Right ventricle myocardium superior (tissue), 1 donor: ENCODE measurements around the gene HOXB6. TPM values are rescaled to one million over a fixed set of nuclear protein-coding genes. Genes with fewer than 3 reads are reported as not detected.

Source experiments
- ATAC-seq: fragments of 200-7000 bp; cut with Tn5 transposase; one replicate; pipeline ENCODE4 v1.9.1; 2020; ENCODE audit warnings: mild to moderate bottlenecking; ENCODE audit not compliant: poor library complexity
- DNase-seq: peaks from one replicate; pipeline ENCODE4 v3.0.0-alpha.2; 2020
- intact Hi-C: fragments of 100-400 bp; cut with DNase I; formaldehyde crosslinking; loops from one replicate; pipeline ENCODE4 v1.11.2; 2022
- total RNA-seq: library from RNA; stranded (reverse); fragmentation: NEBNext Ultra II Directional; extraction: Animal tissue kit (Norgen Biotek cat#: 25700); gene quantifications from one replicate; pipeline ENCODE4 v1.2.1, GENCODE V29; 2021
- donor health status: DM: no; HTN: yes; CAD: no; lungs with severe emphysema.

Gene HOXB6
- total RNA-seq, 1 donor from 2014 or later, result 0.78 TPM

DNA sequence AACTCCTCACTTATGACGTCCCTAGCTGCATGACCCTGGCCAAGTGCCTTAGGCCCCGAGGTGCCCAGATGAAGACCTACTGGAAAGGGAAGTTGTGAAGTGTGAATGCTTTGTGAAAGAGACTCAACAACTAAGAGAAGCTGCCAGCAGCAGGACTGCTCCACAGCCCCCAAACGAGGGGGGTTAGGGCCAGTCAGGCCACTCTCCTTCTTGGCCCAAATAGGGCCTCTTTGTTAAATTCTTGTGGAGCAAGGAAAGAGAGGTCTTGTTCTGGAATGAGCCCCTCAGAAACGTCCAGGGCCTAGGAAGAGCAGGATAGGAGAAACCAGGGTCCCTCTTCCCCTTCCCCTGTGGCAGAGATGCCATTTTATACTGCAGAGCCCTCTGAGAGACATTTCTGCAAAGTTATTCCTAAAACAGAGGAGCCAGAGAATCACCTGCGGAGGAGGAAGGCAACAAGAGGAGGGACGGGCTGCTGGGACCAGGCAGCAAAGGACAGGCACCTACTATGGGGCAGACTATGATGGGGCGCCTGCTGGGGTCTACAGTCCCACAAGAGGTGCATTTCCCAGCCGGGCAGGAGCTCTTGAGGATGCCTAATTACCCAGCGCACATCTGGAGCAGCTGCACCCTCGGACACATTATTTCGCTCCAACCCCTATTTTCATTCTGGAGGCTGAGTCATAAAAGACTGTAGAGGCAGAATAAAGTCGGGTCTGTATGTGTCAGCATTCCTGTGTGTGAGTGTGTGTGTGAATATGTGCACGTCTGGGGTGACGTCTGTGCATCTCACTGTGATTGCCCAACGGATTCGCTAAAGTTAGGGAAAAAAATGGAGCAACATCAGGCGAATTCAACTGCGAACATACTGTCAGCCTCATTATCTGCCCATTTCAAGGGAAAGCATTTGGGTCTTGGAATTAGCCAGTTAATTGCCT lies 32.8 kb upstream of the HOXB6 start:
- intact Hi-C loops, result no loop called here
- DNase-seq (no peak), ATAC-seq (no peak)

DNA sequence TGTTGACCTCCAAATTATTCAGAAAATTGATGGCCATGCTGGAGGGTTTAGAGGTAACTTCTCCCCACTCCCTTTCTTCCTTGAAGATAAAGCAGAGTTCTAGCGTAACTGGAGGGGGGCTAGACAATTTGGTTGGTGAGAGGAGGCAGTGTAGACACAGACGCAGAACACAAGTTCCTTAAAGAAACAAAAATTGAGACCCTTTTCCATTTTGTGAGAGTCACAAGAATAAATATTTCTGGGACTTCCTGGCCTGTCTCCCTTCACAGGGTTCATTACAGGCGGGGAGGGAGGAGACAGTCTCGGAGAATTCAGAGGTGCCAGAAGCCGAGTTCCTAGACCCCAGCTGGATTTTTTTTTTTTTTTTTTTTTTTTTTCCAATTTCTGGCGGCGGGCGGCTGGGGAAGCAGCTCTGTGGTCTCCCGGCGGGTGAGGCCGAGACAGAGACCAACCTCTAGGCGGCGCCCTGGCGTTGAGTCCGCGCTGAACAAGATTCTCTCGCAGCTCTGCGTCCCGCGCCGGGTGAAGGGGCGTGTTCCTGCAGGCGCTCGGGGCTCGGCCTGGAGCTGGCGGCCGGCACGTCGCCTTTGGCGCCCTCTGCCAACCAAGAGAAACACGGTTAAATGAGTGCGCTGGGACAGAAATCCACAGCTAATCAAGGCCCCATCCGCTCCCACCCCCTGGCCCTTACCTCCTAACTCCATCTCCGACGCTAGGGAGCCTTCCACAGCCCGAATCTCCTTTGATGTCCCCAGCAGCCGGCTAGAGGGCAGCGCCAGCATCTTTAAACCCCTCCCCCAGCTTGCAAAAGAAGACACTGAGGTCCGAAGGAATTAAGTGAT lies 31.6 kb upstream of the HOXB6 start:
- DNase-seq (peak; percentile 76), ATAC-seq (peak; percentile 65)
- intact Hi-C loops, result no loop called here

DNA sequence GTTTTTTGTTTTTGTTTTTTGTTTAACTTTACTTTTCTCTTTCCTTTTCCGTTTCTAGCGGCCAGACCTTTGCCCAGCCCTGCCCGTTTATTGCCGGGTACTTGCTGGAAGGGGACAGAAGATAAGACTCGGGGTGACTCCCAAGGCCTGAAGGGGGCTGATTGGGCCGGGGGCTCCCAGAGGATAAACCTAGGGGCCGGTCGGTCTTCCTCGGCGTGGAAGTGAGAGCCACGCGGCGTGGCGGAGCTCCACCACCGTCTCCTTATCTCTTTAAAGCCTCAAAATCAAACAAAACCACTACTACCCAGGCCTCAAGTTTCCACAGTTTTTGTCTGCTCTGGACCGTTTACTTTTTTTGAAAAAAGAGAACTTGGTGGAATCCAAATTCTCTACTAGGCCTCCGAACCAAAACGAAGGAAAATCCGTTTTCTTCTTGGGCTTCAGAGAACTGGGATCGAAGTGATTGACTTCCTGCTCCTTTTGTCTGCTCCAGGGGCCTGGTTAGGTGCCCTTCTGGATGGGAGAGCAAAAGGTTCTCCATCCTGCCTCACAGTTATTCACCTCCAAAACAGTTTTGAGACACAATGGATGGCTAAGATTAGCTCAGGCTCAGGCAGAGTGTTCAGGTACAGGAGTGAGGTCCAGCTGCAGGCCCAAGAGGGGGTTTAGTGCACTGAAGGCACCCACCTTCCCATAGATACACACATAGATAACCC lies 29.9 kb upstream of the HOXB6 start:
- ATAC-seq (no peak), DNase-seq (no peak)
- intact Hi-C loops, result no loop called here

DNA sequence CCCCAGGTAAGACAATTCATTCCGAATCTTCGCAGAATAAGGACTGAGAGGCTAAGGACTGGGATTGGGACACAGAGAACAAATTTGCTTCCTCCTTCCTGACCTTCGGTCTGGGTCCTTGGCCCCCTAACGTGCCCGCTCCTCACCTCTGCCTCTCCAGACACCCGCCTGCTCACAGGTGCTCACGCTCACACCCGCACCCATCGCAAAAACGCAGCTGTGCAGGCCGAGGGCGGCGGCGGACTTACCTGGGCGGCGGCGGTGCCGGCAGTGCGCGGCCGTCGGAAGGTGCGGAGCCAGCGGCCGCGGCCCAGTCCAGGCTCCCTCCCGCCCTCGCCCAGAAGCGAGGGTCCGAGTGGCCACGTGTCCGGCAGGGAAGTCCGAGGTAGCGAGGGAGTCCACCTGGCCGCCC lies 28.5 kb upstream of the HOXB6 start:
- DNase-seq (no peak), ATAC-seq (no peak)
- intact Hi-C loops, result no loop called here

DNA sequence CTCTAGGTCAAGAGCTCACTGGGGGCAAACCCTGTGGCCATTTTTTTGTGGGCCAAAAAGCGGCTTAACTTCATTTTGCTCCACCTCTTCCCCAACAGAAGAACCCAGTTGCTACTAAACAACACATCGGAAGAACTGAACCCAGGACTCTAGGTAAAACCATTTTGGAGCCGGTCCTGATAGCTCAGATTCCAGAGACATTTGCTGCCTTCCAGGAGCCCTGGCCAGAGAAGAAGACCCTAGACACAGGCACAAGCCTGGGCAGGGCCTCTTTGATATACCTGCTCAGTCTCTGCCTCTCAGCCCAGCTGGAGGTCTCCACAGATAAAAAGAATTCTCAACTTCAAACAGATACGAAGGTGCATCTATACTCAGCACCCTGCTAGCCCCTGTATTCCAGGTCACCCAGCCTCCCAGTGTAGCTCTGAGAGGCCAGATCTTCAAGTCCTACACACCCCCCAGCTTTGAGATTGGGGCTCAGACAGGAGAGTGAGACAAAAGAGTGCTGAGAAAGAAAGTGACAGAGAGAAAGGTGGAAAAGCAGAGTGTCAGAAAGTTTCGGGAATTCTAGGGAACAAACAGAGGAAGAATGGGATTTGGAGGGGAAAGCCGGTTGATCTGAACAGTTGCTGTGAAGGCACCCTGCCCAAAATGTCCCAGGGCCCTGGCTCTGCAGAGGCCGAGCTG lies 27.9 kb upstream of the HOXB6 start:
- intact Hi-C loops, result no loop called here
- DNase-seq, result no peak
- no peak for ATAC-seq

DNA sequence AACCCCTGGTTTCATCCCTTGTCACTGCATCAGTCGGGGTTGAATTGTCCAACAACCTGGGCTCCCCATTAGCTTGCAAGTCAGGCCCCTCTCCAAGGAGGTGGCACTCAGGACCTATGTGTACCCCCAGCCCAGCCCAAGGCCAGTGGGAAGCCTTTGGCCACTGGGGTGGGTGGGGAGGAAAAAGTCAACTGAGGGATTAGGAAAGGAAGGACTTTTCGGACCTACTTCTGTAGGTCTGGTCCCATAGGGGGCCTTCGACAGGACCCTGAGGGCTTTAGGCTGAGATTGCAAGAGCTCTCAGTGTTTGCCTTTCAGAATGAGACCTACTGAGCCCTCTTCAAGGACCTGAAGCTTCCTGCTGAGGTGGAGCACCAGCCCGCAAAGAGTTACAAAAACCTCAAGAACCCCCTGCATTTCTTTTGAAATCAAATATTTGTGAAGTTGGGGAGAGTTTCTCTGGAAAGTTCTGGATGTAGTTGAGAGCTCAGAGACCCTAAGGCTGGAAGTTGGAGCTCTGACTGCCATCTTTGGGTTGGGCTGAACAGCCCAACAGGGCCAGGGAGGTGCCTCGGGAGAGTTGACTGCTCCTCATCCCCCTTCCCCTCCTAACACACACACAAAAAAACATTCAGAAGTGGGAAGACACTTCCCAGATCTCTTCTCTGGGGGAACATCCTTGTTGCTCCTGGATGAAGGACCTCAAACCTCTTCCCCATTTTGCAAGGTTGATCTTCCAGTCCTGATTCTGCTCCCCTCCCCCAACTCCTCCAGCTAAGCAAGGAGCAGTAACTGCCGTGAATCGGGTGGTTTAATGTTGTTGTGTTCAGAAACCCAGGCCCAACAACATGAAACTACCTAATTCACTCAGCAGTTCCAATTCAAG lies 27.1 kb upstream of the HOXB6 start:
- intact Hi-C loops, result no loop called here
- DNase-seq (no peak), ATAC-seq (no peak)

DNA sequence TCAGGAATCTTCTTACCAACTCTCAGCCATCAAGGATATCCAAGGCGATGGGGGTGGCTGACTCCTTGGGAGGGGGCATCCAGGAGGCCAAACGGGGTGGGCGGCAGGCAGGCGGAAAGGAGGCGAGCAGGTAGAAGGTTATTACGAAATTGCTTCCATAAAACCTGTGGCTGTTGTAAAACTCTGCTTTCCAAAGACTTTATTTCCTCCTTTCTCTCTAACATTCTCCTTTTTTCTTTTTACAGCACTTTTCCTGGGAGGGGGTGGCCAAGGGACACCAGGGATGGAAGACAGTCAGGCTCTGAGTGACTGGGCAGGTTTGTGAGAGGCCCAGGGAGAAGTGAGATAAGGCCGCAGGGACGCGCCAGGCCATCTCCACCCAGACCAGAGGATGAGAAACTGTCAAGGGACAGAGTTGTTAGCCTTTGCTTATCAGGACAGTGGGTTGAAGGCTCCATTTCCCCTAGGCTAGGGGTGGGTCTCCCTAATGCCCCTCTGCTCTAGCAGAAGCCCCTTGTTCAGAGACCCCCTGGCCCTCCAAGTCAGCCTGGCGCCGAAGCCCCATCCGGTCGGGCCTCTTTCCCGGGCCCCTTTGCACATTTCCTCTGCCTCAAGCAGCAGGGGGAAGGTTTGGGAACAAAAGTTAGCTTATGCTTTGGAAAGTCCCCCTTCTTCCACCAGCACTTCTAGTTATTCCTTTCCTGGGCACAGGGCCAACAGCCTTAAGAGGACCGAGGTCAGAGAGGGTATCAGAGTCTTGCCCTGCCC lies 26.3 kb upstream of the HOXB6 start:
- DNase-seq, result no peak
- no peak for ATAC-seq
- intact Hi-C loops, result no loop called here

DNA sequence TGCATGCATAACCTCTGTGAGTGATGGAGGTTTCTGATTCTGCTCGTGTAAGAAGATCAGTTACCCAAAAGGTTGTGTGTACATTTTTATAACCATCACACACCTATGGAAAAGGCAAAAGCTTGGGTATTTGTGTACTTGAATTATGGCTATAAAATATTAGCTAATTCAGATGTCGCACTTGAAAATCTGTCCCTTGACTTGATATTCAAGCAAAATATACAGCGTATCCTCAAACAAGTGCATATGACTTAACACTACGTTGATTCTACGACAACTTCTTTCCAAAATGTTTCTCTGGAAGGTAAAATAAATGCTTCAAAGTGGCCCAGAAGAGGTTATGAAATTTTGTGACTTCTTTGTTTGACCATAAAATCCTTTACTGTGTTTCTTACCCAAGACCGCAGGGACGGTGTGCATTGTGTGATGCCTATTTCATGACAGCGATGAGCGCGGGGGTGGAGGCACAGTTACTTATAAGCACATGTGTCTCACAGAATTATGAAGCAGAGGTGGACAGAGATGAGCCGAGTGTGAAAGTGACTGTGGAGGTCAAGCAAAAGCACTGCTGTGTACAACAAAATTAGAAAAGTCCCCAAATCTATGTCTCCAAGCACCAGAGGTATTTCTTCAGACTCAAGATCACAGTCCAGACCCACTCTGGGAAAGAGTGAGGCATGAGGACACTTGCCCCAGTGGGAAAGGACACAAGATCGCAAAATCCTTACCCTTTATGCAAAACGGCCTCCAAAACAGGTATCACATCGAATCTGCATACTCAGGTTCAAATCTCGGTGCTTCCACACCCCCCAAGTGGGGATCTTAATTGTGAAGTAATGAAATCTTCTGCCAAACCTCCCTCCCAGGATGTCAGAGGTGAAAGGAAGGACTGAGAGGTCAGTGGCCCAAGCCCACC lies 25.5 kb upstream of the HOXB6 start:
- ATAC-seq (no peak), DNase-seq (no peak)
- intact Hi-C loops, result no loop called here

DNA sequence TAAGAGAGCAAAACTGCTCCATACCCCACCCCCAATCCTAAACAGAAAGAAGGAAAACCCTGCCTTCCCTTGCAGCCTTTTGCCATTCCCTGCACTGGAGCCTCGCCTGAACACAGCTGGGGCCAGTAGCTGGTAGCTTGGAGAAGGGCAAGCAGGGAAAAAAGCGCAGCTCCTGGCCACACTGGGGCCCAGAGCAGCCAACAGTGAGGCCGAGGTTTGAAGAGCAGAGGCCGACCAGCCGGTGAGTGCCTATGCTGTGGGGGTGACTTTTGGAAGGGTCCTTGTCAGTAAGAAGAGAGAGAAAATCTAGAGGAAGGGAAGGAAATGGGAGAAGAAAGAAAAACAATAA lies 24.6 kb upstream of the HOXB6 start:
- ATAC-seq (no peak), DNase-seq (no peak)
- intact Hi-C loops, result no loop called here

DNA sequence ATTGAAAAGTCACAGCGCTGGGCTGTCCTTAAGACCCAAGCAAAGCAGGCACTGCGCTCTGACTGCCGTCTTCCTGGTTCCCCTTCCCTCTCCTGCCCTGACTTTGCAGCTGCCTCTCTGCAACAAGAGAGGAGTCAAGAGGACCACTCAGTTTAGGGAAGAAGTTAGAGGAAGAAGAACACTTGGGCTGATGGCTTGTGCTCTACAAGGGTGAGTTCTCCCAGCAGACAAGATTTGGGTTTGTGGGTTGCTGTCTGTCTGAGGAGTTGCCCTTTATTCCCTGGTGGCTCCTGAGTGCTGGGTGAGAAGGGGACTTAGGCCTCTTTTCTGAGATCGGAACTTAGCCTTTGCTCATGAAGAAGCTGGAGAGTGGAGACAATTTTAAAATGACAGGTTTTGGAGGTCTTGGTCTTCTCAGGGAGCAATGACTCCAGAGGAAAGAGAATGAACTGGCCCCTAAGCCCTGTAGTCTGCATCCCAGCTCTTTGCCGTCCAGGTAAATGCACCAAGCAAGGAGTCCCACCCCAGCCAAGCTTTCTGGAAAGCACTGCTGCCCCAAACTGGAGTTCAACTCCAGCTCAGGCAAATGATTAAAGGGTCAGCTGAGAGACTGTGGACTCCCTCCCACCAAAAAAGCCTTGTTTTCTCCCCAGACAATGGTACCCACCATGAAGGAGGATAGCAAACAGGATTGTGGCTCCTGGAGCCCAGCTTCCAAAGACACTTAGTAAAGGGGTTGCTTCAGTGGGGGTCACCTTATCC lies 24.0 kb upstream of the HOXB6 start:
- intact Hi-C loops, result no loop called here
- DNase-seq, result no peak
- no peak for ATAC-seq

DNA sequence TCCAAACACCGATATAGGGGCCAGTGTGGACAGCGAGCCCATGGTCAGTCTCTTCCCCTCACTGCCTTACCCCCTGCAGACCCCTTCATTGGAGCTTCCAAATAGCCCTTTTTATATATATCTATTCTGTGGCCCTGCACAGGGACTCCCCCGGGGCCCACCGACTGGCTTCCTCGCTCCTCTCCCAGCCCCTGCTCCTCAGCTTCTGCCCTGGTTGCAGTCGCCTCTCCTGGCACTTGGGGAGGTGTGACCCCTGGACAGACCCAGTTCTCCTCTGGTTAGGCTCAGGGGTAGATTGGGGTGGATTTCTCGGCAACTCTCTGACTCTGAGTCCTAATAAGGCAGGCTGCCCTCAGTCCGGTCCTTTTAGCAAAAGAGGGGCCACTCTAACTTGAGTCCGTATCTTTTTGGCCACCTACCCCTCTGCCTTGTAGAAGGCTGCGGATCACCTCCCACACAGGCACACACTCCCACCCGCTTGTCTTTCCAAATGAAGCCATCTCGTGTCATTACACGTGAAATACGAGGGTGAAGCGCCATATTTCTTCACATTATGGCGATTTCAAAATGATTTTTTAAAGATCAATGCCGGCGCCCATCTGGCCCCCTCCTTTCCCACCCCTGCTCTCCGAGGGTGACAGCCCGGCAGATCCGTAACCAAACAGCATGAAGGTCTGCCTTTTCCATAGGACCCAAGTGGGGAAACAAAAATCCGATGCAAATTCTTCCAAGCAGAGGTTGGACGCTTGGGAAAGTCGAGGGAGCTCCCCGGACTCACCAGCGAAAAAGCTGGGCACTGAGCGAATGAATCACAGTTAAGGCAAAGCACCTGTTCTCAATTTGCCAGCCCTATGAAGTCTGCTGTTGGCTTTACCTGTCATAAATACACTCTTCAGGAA lies 23.1 kb upstream of the HOXB6 start:
- intact Hi-C loops, result no loop called here
- DNase-seq (no peak), ATAC-seq (no peak)

DNA sequence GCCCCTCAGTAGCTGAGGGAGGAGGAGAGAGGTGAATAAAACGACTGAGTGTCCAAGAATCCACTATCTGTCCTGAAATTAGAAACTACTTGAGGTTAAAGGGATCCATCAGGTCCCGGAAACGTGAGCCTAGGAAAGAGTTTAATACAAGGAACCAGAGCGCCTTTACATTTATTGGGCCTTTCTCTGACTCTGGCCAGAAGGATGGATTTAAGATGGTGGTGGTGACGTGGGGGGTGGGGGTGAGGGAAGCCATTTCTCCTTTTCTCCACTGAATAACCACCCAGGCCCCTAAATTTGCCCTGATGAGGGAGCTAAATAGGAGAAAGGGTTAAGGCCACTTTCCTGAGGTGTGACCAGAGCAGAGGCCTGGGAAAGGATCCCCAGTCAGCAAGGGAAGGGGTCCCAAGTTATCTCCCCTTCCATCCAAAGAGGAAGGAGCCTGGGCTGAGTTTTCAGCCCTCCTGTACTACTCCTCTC lies 22.4 kb upstream of the HOXB6 start:
- intact Hi-C loops, result no loop called here
- DNase-seq (no peak), ATAC-seq (no peak)

DNA sequence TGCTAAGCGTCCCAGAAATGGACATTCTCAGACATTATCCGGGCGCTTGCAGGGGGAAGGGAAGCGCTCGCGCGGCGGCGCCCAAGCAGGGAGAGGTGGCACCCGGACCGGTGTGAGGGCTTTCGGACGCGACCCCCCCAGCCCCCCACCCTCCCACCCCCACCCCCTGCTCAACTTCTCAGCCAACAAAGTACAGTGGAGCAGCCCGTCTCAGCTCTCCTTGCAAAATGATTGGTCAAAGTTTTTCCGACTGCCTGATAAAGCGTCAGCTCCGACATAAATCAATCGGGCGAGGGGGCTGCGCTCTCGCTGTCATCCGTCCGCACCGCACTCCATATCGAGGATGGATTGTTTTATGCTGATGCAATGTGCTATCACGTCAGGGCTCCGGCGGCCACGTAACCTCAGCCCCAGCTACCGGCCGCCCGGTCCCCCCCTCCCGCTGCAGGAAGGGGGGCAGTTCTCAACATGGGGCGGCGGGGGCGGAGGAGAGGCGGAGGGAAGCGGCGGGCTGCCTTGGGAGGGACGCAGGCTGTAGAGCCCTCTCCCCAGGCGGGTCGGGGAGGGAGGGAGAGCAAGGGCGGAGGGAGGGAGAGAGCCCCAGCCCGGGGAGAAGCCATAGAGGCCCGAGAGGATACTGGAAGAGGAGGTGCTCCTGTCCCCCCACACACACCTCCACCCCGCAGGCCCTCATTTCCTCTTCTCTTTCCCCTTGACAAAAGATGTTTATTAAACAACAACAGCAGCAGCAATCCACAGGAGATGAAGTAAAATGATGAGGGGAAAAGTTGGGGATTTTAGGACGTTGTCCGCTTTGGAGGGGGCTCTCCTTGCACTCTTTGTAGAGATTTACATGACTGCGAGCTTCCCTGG lies 21.7 kb upstream of the HOXB6 start, which contains the start of gene HOXB9:
Gene HOXB9, minus strand, starts transcription at position 114 of the 873 bp plus-strand sequence. Its CDS starts 89 bp downstream, at position 25.
- intact Hi-C loops, result no loop called here
- ATAC-seq, result no peak
- peak; percentile 19 for DNase-seq
